Spleen (tissue), 11 donors: Measurements from ENCODE around the gene NAA16. TPM values are rescaled to one million over a fixed set of nuclear protein-coding genes. Genes with fewer than 3 reads are reported as not detected.

Source experiments
- DNase-seq: peaks from one replicate; pipeline ENCODE4 v3.0.0-alpha.2; 2020
- H3K27ac ChIP-seq, 8 donors: fragments of 200-600 bp; sonication (generic) in 7 of 8; 1 replicate in 4 of 8; 2 replicates in 4 of 8; pipeline versions ENCODE4 v1.5.0 to v1.8.0; 2016 to 2021; ENCODE audit warnings: inconsistent platforms in 4 of 8, mild to moderate bottlenecking in 4 of 8, moderate library complexity in 1 of 8
- H3K27me3 ChIP-seq, 7 donors: fragments of 200-600 bp; sonication (generic) in 6 of 7; replicated peaks in 1 of 7; 1 replicate in 4 of 7; 2 replicates in 3 of 7; pipeline versions ENCODE4 v1.5.0 to v1.8.0; 2016 to 2021; ENCODE audit warnings: inconsistent platforms in 3 of 7, mild to moderate bottlenecking in 1 of 7
- H3K36me3 ChIP-seq, 6 donors: fragments of 200-600 bp; sonication (generic) in 5 of 6; 1 replicate in 4 of 6; 2 replicates in 2 of 6; pipeline versions ENCODE4 v1.5.0 to v1.8.0; 2016 to 2021; ENCODE audit warnings: inconsistent platforms in 2 of 6
- H3K4me1 ChIP-seq, 6 donors: fragments of 200-600 bp; sonication (generic) in 5 of 6; 1 replicate in 3 of 6; 2 replicates in 3 of 6; pipeline versions ENCODE4 v1.5.0 to v1.8.0; 2016 to 2021; ENCODE audit warnings: inconsistent platforms in 3 of 6
- H3K4me3 ChIP-seq, 8 donors: fragments of 200-600 bp; sonication (generic) in 7 of 8; 1 replicate in 4 of 8; 2 replicates in 4 of 8; pipeline versions ENCODE4 v1.5.0 to v1.8.0; 2016 to 2021; ENCODE audit warnings: inconsistent platforms in 4 of 8, mild to moderate bottlenecking in 4 of 8, moderate library complexity in 2 of 8
- H3K9me3 ChIP-seq, 8 donors: fragments of 200-600 bp; sonication (generic) in 7 of 8; 1 replicate in 4 of 8; 2 replicates in 4 of 8; pipeline versions ENCODE4 v1.5.0 to v1.8.0; 2016 to 2021; ENCODE audit warnings: inconsistent platforms in 4 of 8
- CTCF ChIP-seq, 11 experiments: fragments of 200-600 bp in 7 of 11; fragments of 450-650 bp in 4 of 11; sonication (generic) in 4 of 11; IDR thresholded peaks in 8 of 11; conservative IDR thresholded peaks in 3 of 11; 1 replicate in 7 of 11; 2 replicates in 4 of 11; pipeline versions ENCODE4 v1.4.0 to v1.8.0; 2016 to 2021; ENCODE audit warnings: antibody characterized with exemption in 11 of 11, inconsistent platforms in 4 of 11, mild to moderate bottlenecking in 1 of 11
- POLR2A ChIP-seq, 3 donors: fragments of 450-650 bp; IDR thresholded peaks; one replicate each; pipeline ENCODE4 v1.5.1; 2017; ENCODE audit warnings: antibody characterized with exemption in 3 of 3, mild to moderate bottlenecking in 1 of 3
- POLR2AphosphoS5 ChIP-seq, 3 donors: sonication (generic); formaldehyde crosslinking; IDR thresholded peaks; one replicate each; pipeline ENCODE4 v1.5.1; 2017; ENCODE audit warnings: antibody characterized with exemption in 3 of 3
- WGBS, 5 donors: extraction: QIAGEN DNeasy Blood & Tissue Kit in 3 of 5; methylation state at CpG; one replicate each; pipeline versions ENCODE4 v1.1.5 to v1.1.7; 2013 to 2018; 5-methylcytosine and 5-hydroxymethylcytosine counted together
- intact Hi-C: fragments of 100-400 bp; cut with DNase I; formaldehyde crosslinking; loops from one replicate; pipeline ENCODE4 v1.15.0; 2023; ENCODE audit warnings: low total_unique reads
- polyA plus RNA-seq, 3 donors: library from polyadenylated mRNA; stranded (reverse); fragments of 200-250 nt; gene quantifications; one replicate each; pipeline ENCODE4 v1.2.1, GENCODE V29; 2013
- small RNA-seq, 4 donors: library from RNA; depleted of rRNA; stranded (forward); fragments of <200 nt; gene quantifications; one replicate each; pipeline ENCODE3, GENCODE V24; 2016
- total RNA-seq, 7 donors: library from RNA; depleted of rRNA in 3 of 7; stranded (reverse); fragments of >200 nt in 3 of 7; fragmentation: NEBNext Ultra II Directional in 4 of 7; extraction: Animal tissue kit (Norgen Biotek cat#: 25700) in 4 of 7; gene quantifications; one replicate each; pipeline versions ENCODE4 v1.1.0 to v1.2.1, GENCODE V29; 2016 to 2021
- donor health status: healthy with polysubstance abuse.
- donor health status: DM: no; HTN: no; CAD: no; lungs with moderate emphysema.
- donor health status: DM: no; HTN: no; CAD: no.
- donor health status: Bipolar disorder and iron deficiency.
- donor health status: healthy.
- donor health status: DM: no; HTN: no; CAD: no.
- donor health status: DM: yes; HTN: yes; CAD: no.

NAA16 gene
- total and polyA plus RNA-seq, 10 donors, result 8.1 to 45.3 (median 26.9) TPM

GRCh38 chr13:41426047-41426446 is 115.0 kb downstream of the NAA16 start:
- H3K4me3 ChIP-seq, result no peak overlapping the region
- peaks cover 0 to 6% (median 0%) of the 10 kb centered on the region in 8 donors for H3K9me3 ChIP-seq
- no peak for DNase-seq
- intact Hi-C loops, result no loop called here
- H3K36me3 ChIP-seq, result no peaks in the 10 kb centered on the region
- no peak for TF ChIP-seq CTCF (IDR thresholded peaks at IDR 0.05 in 8 of 11, conservative IDR thresholded peaks at IDR 0.05 in 3 of 11)
- no peak for TF ChIP-seq POLR2A (IDR thresholded peaks at IDR 0.05)
- no peak for TF ChIP-seq POLR2AphosphoS5 (IDR thresholded peaks at IDR 0.05)
- peaks cover 0 to 12% (median 0%) of the 10 kb centered on the region in 6 donors for H3K4me1 ChIP-seq
- H3K27ac ChIP-seq, result no peak overlapping the region
- WGBS, 5 donors, result 74 to 83% (median 78%) methylated on average over 21 to 22 of the region's 22 CpGs
- peaks cover 0 to 23% (median 0%) of the 10 kb centered on the region in 7 donors for H3K27me3 ChIP-seq

Small RNAs within 50 kb of the gene (small RNA-seq; reads per million reads assigned to genes)
- gene RNU6-57P, result 0 reads per million in 4 donors

Other genes with a start within 250 kb of the NAA16 start
- gene WBP4, start 249.8 kb upstream of the NAA16 start, total RNA-seq, result 1 to 10 TPM; 7.0 to 9.2 (median 8.0) TPM
- gene WBP4, start 249.8 kb upstream of the NAA16 start, polyA plus RNA-seq, result 1 to 10 TPM; 7.9 to 9.1 (median 9.0) TPM
- 10 to 100 TPM in 1 of 7 donors, 1 to 10 TPM in 6; 5.0 to 10.0 (median 6.0) TPM for gene KBTBD6, start 178.5 kb upstream of the NAA16 start, total RNA-seq
- 1 to 10 TPM; 2.4 to 3.8 (median 3.7) TPM for gene KBTBD6, start 178.5 kb upstream of the NAA16 start, polyA plus RNA-seq
- 10 to 100 TPM in 4 of 7 donors, 1 to 10 TPM in 3; 6.9 to 14.9 (median 11.1) TPM for gene KBTBD7, start 116.7 kb upstream of the NAA16 start, total RNA-seq
- gene KBTBD7, start 116.7 kb upstream of the NAA16 start, polyA plus RNA-seq, result 1 to 10 TPM; 2.8 to 4.7 (median 3.4) TPM
- gene MTRF1, start 47.7 kb upstream of the NAA16 start, total RNA-seq, result 10 to 100 TPM; 13.4 to 17.4 (median 16.0) TPM
- 10 to 100 TPM; 10.6 to 17.8 (median 16.1) TPM for gene MTRF1, start 47.7 kb upstream of the NAA16 start, polyA plus RNA-seq
- gene RGCC, start 146.3 kb downstream of the NAA16 start, total RNA-seq, result 10 to 100 TPM; 14.1 to 76.4 (median 33.6) TPM
- gene RGCC, start 146.3 kb downstream of the NAA16 start, polyA plus RNA-seq, result 10 to 100 TPM in 2 of 3 donors, 1 to 10 TPM in 1; 5.1 to 14.6 (median 12.2) TPM